Measurements from ENCODE around the gene TRPM2. TPM values are rescaled to one million over a fixed set of nuclear protein-coding genes. Genes with fewer than 3 reads are reported as not detected.

TRPM2 gene
- total and polyA plus RNA-seq, 2 of the 4 experiments (the other 2 are of a cell fraction), result not detected

DNA sequence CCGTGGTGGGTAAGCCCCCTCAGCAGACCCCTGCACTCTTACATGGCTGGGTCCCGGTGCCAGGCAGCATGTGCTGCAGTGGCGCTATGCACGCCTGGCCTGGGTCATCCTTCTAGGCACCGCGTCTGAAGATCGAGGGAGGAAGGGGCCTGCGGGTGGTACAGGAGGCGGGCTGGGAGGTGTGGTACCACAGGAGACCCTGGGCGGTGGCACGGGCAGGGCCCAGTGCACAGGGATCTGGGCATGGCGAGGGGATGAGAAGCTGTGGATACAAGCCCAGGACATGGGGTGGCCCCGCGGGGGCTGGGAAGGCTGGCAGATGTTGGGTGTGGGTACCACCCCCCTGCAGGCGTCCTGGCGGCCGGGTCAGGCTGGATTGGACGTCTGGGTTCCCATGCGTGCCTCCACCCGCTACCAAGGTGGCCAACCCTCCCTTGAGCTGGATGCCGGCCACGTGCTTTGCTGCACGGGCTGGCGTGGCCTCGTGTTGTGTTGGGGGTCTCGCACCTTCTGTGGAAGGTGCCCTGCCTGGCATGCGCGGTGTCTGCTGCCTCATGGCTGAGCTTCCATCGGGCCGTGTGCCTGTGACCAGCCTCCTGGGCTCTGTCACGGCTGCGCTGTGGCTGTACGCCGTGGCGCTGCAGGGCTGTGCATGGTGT, 33.9 kb upstream of the TRPM2 start:
- Histone ChIP-seq H4K91ac (ENCODE audit: insufficient read depth, low read depth, low read length) (no peak overlapping the region), H3K9me3 (ENCODE audit: control insufficient read depth, insufficient read depth, low read length) (no peaks in the 10 kb centered on the region), H3K27ac (ENCODE audit: insufficient read depth, low read length) (no peak overlapping the region), H3K27me3 (ENCODE audit: control insufficient read depth, insufficient read depth, low read length) (no peaks in the 10 kb centered on the region), H4K20me1 (ENCODE audit: insufficient read depth, low read length) (peaks cover 6% of the 10 kb centered on the region), H3K9ac (ENCODE audit: low read depth, low read length) (no peak overlapping the region), H3K79me1 (ENCODE audit: low read depth in 1 of 2, low read length in 2 of 2) (no peaks in the 10 kb centered on the region), H3K18ac (ENCODE audit: low read depth, low read length) (no peak overlapping the region), H3K4me3 (ENCODE audit: insufficient read depth, low read depth, low read length) (no peak overlapping the region), H3K4me1 (ENCODE audit: control insufficient read depth, insufficient read depth, low read length) (no peaks in the 10 kb centered on the region), H3K23ac (ENCODE audit: low read depth, low read length) (no peak overlapping the region), H2BK15ac (ENCODE audit: low read depth, low read length) (no peak overlapping the region), H3K4me2 (ENCODE audit: low read depth, low read length) (no peak overlapping the region), H3K9me1 (ENCODE audit: insufficient read depth, low read length) (peaks cover 5% of the 10 kb centered on the region; the same call in 1 of the 2 replicates), H2BK20ac (ENCODE audit: low read depth, low read length) (no peak overlapping the region), H2BK5ac (ENCODE audit: low read depth, low read length, poor library complexity, severe bottlenecking) (no peak overlapping the region), H3K56ac (ENCODE audit: extremely low read depth, insufficient read depth, low read length) (no peak overlapping the region), H2AFZ (replicated peaks; ENCODE audit: low read length, poor library complexity) (no peak overlapping the region), H3K14ac (replicated peaks; ENCODE audit: low read depth, low read length) (no peak overlapping the region), H4K5ac (ENCODE audit: low read depth, low read length) (no peak overlapping the region), H3K4ac (ENCODE audit: low read depth, low read length) (no peak overlapping the region), H2AK5ac (ENCODE audit: low read depth, low read length) (no peak overlapping the region), H2AK9ac (replicated peaks; ENCODE audit: low read depth, low read length, poor library complexity) (no peak overlapping the region), H4K8ac (ENCODE audit: low read depth in 2 of 2, low read length in 2 of 2) (no peak overlapping the region), H2BK120ac (ENCODE audit: low read depth, low read length) (no peak overlapping the region), H3K36me3 (ENCODE audit: control insufficient read depth, insufficient read depth, low read length) (peaks cover 77% of the 10 kb centered on the region)
- no TSS peak for BruUV-seq (replicated peaks)
- ChIA-PET CTCF (no interaction called here), POLR2A (ENCODE audit: unreplicated experiment) (no interaction called here)
- DNase-seq (no peak), ATAC-seq (ENCODE audit: low read depth) (no peak)
- intact Hi-C loops (cut with micrococcal nuclease) (no loop called here), in situ Hi-C loops (cut with MboI; ENCODE audit: low sequenced_read_pairs) (no loop called here), dilution Hi-C loops (cut with HindIII; ENCODE audit: low sequenced_read_pairs, unreplicated experiment) (no loop called here)
- 97% methylated on average over 21 of the region's 35 CpGs; no CpG with 5 or more reads in 1 of the 2 experiments for WGBS, 2 experiments (ENCODE audit: extremely low coverage in 2 of 2, insufficient read length in 1 of 2)
- TF ChIP-seq RFX5 (IDR thresholded peaks at IDR 0.05; ENCODE audit: low read depth, low read length) (no peak), BHLHE40 (IDR thresholded peaks at IDR 0.05; ENCODE audit: low read depth, low read length) (no peak), RAD21 (IDR thresholded peaks at IDR 0.05; ENCODE audit: low read length) (no peak), NFE2L2 (IDR thresholded peaks at IDR 0.05; ENCODE audit: low read depth, low read length) (no peak), MXI1 (IDR thresholded peaks at IDR 0.05; ENCODE audit: borderline replicate concordance, low read depth, low read length) (no peak), MAZ (IDR thresholded peaks at IDR 0.05; ENCODE audit: borderline replicate concordance, low read depth, low read length) (no peak), CHD1 (IDR thresholded peaks at IDR 0.05; ENCODE audit: low read depth, low read length) (no peak), FOS (IDR thresholded peaks at IDR 0.05; ENCODE audit: low read depth, low read length) (no peak), CEBPB (IDR thresholded peaks at IDR 0.05; ENCODE audit: low read depth, low read length) (no peak), RCOR1 (IDR thresholded peaks at IDR 0.05; ENCODE audit: insufficient replicate concordance, low read length) (no peak), POLR2A (IDR thresholded peaks at IDR 0.05; ENCODE audit: low read depth, low read length) (no peak), SMC3 (IDR thresholded peaks at IDR 0.05; ENCODE audit: low read depth, low read length) (no peak)
- TF ChIP-seq, protein P1, sequence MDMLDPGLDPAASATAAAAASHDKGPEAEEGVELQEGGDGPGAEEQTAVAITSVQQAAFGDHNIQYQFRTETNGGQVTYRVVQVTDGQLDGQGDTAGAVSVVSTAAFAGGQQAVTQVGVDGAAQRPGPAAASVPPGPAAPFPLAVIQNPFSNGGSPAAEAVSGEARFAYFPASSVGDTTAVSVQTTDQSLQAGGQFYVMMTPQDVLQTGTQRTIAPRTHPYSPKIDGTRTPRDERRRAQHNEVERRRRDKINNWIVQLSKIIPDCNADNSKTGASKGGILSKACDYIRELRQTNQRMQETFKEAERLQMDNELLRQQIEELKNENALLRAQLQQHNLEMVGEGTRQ (IDR thresholded peaks at IDR 0.05; ENCODE audit: low read depth, low read length), result no peak
- TF ChIP-seq, protein P2, sequence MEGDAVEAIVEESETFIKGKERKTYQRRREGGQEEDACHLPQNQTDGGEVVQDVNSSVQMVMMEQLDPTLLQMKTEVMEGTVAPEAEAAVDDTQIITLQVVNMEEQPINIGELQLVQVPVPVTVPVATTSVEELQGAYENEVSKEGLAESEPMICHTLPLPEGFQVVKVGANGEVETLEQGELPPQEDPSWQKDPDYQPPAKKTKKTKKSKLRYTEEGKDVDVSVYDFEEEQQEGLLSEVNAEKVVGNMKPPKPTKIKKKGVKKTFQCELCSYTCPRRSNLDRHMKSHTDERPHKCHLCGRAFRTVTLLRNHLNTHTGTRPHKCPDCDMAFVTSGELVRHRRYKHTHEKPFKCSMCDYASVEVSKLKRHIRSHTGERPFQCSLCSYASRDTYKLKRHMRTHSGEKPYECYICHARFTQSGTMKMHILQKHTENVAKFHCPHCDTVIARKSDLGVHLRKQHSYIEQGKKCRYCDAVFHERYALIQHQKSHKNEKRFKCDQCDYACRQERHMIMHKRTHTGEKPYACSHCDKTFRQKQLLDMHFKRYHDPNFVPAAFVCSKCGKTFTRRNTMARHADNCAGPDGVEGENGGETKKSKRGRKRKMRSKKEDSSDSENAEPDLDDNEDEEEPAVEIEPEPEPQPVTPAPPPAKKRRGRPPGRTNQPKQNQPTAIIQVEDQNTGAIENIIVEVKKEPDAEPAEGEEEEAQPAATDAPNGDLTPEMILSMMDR (conservative IDR thresholded peaks at IDR 0.05; ENCODE audit: low read depth, low read length), result no peak

Measured in IMR-90 (cell line).